B cell (primary cell): ENCODE measurements around the gene RBKS. TPM values are rescaled to one million over a fixed set of nuclear protein-coding genes. Genes with fewer than 3 reads are reported as not detected.

Experiments used
- ATAC-seq: fragments of 200-7000 bp; cut with Tn5 transposase; one replicate; pipeline ENCODE4 v1.10.0; 2021; ENCODE audit warnings: low read depth, mild to moderate bottlenecking, moderate number of reproducible peaks, moderate library complexity
- CTCF ChIA-PET: fragments of 350-600 bp; sonication (Branson Sonifier 250); formaldehyde crosslinking; loops from one replicate; lab custom pipeline; 2021; ENCODE audit warnings: antibody characterized with exemption, inconsistent platforms; lab: Charles Lee
- POLR2A ChIA-PET: fragments of 350-600 bp; sonication (Branson Sonifier 250); formaldehyde crosslinking; loops from one replicate; lab custom pipeline; 2021; ENCODE audit warnings: antibody characterized with exemption; lab: Charles Lee
- DNase-seq: peaks from one replicate; pipeline ENCODE4 v3.0.0; 2013
- H2AFZ ChIP-seq: 2 replicates; pipeline ENCODE4 v1.6.1; 2012; ENCODE audit warnings: mild to moderate bottlenecking, low read depth, low read length; ENCODE audit not compliant: insufficient read depth, poor library complexity, severe bottlenecking
- H3K27ac ChIP-seq, 2 donors: 1 replicate in 1 of 2; 2 replicates in 1 of 2; pipeline ENCODE4 v1.5.1; 2012 to 2013; ENCODE audit warnings: low read length in 2 of 2, mild to moderate bottlenecking in 2 of 2, moderate library complexity in 1 of 2
- H3K27me3 ChIP-seq, 4 experiments: fragments of 200-600 bp in 1 of 4; sonication (generic) in 1 of 4; replicated peaks in 1 of 4; 1 replicate in 2 of 4; 2 replicates in 2 of 4; pipeline versions ENCODE4 v1.6.1 to v1.7.0; 2013 to 2016; ENCODE audit warnings: low read length in 3 of 4, mild to moderate bottlenecking in 2 of 4, mixed read lengths in 1 of 4, moderate library complexity in 1 of 4; ENCODE audit not compliant: insufficient read depth in 4 of 4, control insufficient read depth in 3 of 4; ENCODE audit errors: control extremely low read depth in 1 of 4
- H3K36me3 ChIP-seq, 2 experiments: replicated peaks in 1 of 2; 1 replicate in 1 of 2; 2 replicates in 1 of 2; pipeline versions ENCODE4 v1.6.1 to v1.7.1; 2013; ENCODE audit warnings: low read length in 1 of 2; ENCODE audit not compliant: insufficient read depth in 2 of 2, control insufficient read depth in 1 of 2; ENCODE audit errors: control extremely low read depth in 1 of 2, extremely low read depth in 1 of 2
- H3K4me1 ChIP-seq, 2 donors: fragments of 200-600 bp in 1 of 2; sonication (generic) in 1 of 2; 1 replicate in 1 of 2; 2 replicates in 1 of 2; pipeline versions ENCODE4 v1.5.1 to v1.6.1; 2013 to 2017; ENCODE audit warnings: low read length in 2 of 2; ENCODE audit not compliant: control insufficient read depth in 2 of 2, insufficient read depth in 2 of 2
- H3K4me2 ChIP-seq: replicated peaks from 2 replicates; pipeline ENCODE3; 2012; ENCODE audit warnings: mild to moderate bottlenecking, low read depth, low read length; ENCODE audit not compliant: poor library complexity, severe bottlenecking
- H3K4me3 ChIP-seq, 5 experiments: fragments of 200-600 bp in 1 of 5; sonication (generic) in 1 of 5; 1 replicate in 3 of 5; 2 replicates in 2 of 5; pipeline versions ENCODE4 v1.5.1 to v1.7.0; 2011 to 2016; ENCODE audit warnings: low read length in 4 of 5, mild to moderate bottlenecking in 4 of 5, low read depth in 2 of 5, control low read depth in 1 of 5, moderate library complexity in 1 of 5; ENCODE audit not compliant: insufficient read depth in 1 of 5; ENCODE audit errors: control extremely low read depth in 1 of 5, extremely low read depth in 1 of 5
- H3K79me2 ChIP-seq: fragments of 200-600 bp; sonication (generic); one replicate; pipeline ENCODE4 v1.6.0; 2016; ENCODE audit warnings: low read length; ENCODE audit not compliant: control insufficient read depth, insufficient read depth
- H3K9ac ChIP-seq: fragments of 200-600 bp; sonication (generic); 2 replicates; pipeline ENCODE4 v1.6.1; 2017; ENCODE audit warnings: mild to moderate bottlenecking, low read length, moderate library complexity
- H3K9me3 ChIP-seq, 3 donors: one replicate each; pipeline versions ENCODE4 v1.6.1 to v1.7.1; 2013; ENCODE audit warnings: low read length in 2 of 3; ENCODE audit not compliant: control insufficient read depth in 2 of 3, insufficient read depth in 1 of 3; ENCODE audit errors: control extremely low read depth in 1 of 3
- H4K20me1 ChIP-seq: 2 replicates; pipeline ENCODE4 v1.6.0; 2012; ENCODE audit warnings: mild to moderate bottlenecking, low read length; ENCODE audit not compliant: insufficient read depth, control insufficient read depth, poor library complexity, severe bottlenecking
- H3K27ac Mint-ChIP-seq: one replicate; pipeline ENCODE4 v1.8.0; 2021; ENCODE audit warnings: mixed read lengths
- H3K27me3 Mint-ChIP-seq: one replicate; pipeline ENCODE4 v1.8.0; 2021; ENCODE audit warnings: mixed read lengths
- H3K4me1 Mint-ChIP-seq: one replicate; pipeline ENCODE4 v1.8.0; 2021; ENCODE audit warnings: mixed read lengths
- H3K4me3 Mint-ChIP-seq: one replicate; pipeline ENCODE4 v1.8.0; 2021; ENCODE audit warnings: mixed read lengths
- H3K9me3 Mint-ChIP-seq: one replicate; pipeline ENCODE4 v1.8.0; 2022; ENCODE audit warnings: mixed read lengths; ENCODE audit not compliant: insufficient read depth
- CTCF ChIP-seq: fragments of 200-600 bp; IDR thresholded peaks from one replicate; pipeline ENCODE4 v1.8.0; 2022; ENCODE audit warnings: antibody characterized with exemption, mild to moderate bottlenecking
- EZH2 ChIP-seq: IDR thresholded peaks from 2 replicates; pipeline ENCODE4 v1.6.1; 2012; ENCODE audit warnings: borderline replicate concordance, low read depth, mild to moderate bottlenecking, moderate library complexity, low read length; ENCODE audit not compliant: insufficient read depth, poor library complexity, severe bottlenecking
- WGBS: methylation state at CpG from one replicate; pipeline ENCODE4 v1.1.5; 2013; ENCODE audit warnings: missing lambda C conversion rate; ENCODE audit not compliant: insufficient coverage; 5-methylcytosine and 5-hydroxymethylcytosine counted together
- intact Hi-C: fragments of 100-400 bp; cut with micrococcal nuclease; formaldehyde crosslinking; loops from one replicate; pipeline ENCODE4 v1.10.0; 2022
- polyA plus RNA-seq: library from polyadenylated mRNA; depleted of rRNA; stranded (reverse); fragments of >200 nt; gene quantifications from 2 replicates; pipeline ENCODE4 v1.2.3, GENCODE V29; 2012
- total RNA-seq, 2 donors: library from RNA; stranded (reverse); fragments of 120-200 nt in 1 of 2; gene quantifications; 1 replicate in 1 of 2; 2 replicates in 1 of 2; pipeline versions ENCODE4 v1.2.3 to v1.2.4, GENCODE V29; 2013 to 2022

Gene RBKS
- total and polyA plus RNA-seq, 2 donors (not counting 1 experiment from before 2014, with no cell fraction given): 6.4 to 9.2 TPM

- Mint-ChIP-seq H3K4me1 (peaks cover 34% of the 10 kb centered on the region), H3K27me3 (peaks cover 13% of the 10 kb centered on the region), H3K9me3 (peaks cover 2% of the 10 kb centered on the region), H3K4me3 (peak within 1 kb of the TSS; percentile 100), H3K27ac (peak within 1 kb of the TSS; percentile 99)
- Histone ChIP-seq H3K79me2 (peaks cover 48% of the 10 kb centered on the region), H3K27me3 (peaks cover 0 to 16% (median 2%) of the 10 kb centered on the region in 4 experiments), H3K36me3 (no peaks in the 10 kb centered on the region), H3K4me1 (peaks cover 11 to 22% of the 10 kb centered on the region in 2 donors), H3K4me2 (peak within 1 kb of the TSS; percentile 84), H3K9ac (peak within 1 kb of the TSS; percentile 96), H4K20me1 (peaks cover 8% of the 10 kb centered on the region), H2AFZ (peak within 1 kb of the TSS; percentile 97), H3K9me3 (no peaks in the 10 kb centered on the region), H3K27ac (peak within 1 kb of the TSS; percentile 75 to 93), H3K4me3 (peak within 1 kb of the TSS; percentile 62 to 91 (median 85))
- ATAC-seq: peak; percentile 94
- peak; percentile 93 for DNase-seq
- no peak for TF ChIP-seq EZH2
- TF ChIP-seq CTCF: no peak
- POLR2A ChIA-PET: interaction anchor here (0.5 to 0.8 kb wide), 3 partner anchors 112 to 621 kb away, joined by 3 to 5 read pairs (median 3); partner anchors contain the start of genes BABAM2 and RBKS
- CTCF ChIA-PET: interaction anchor here (2.4 kb wide), 1 partner anchor 68 kb away, joined by 7 read pairs; no protein-coding TSS in a partner anchor
- intact Hi-C loops: loop anchor here (1.0 to 5.0 kb wide), 4 partner anchors 108 to 981 kb away; partner anchors contain the start of genes BABAM2, FOSL2, PPP1CB and RBKS
- WGBS: 0% methylated on average over 43 of the region's 48 CpGs
Measured at GRCh38 chr2:27771548-27772335, 118.4 kb downstream of the RBKS start, which contains the start of gene MRPL33. Gene MRPL33, plus strand, starts transcription at chr2:27771719. Its CDS starts 59 bp downstream, at chr2:27771778.
